NT2/D1 (cell line): ENCODE results near the gene ZNF536.

Experiments used
- SUZ12 ChIP-seq: IDR thresholded peaks from 2 replicates; pipeline ENCODE4 v1.6.1; 2011; ENCODE audit not compliant: insufficient read length, insufficient read depth; ENCODE audit errors: extremely low read depth
- YY1 ChIP-seq: IDR thresholded peaks from 2 replicates; pipeline ENCODE4 v1.6.1; 2011; ENCODE audit not compliant: insufficient read length, insufficient read depth
- ZNF274 ChIP-seq: IDR thresholded peaks from 2 replicates; pipeline ENCODE4 v1.6.1; 2011; ENCODE audit warnings: mild to moderate bottlenecking, low read depth, low read length

DNA sequence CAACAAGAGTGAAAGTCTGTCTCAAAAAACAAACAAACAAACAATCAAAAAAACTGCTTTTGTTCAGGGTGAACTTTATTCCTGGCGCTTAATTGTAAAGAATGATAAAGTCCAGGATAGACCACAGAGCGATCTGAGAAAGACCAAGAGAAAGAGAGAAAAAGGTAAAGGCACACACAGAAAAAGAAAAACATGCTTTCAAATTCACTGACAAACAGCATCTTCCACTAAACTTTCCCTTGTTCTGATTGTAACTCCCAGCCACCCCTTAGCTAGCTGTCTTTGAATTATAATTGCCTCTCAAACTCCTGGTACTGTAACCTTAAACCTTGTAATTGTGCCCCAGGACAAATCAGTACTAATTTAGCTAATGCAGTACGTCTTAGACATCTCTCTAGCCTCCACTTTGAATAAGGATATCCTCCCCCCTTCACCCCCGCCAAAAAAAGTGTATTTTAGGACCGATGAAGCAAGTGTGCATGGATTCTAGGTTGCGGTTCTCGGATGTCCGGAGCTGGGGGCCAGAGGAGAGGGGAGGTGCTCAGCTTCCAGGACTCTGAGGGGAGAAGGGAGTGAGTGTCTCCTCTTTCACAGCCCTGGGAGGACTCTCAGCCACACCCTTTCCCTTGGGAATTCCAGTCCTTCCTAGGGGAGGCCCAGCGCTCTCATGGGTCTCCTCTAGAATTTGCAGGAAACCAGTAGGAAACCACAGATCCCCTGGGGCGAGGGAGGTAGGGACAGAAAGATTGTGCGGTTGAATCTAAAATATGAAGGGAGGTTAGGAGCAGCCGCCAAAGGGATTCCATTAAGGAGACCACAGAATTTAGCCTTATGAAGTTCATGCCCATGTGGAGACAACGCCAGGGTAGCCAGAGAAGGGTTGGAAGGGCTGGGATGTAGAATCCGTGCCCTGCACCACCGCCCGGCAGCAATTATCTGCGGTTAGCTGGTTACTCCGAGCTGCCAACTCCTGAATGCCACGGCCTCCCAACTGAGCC lies 19.7 kb downstream of the ZNF536 start:
- TF ChIP-seq YY1 = no peak
- TF ChIP-seq ZNF274 = no peak
- no peak for TF ChIP-seq SUZ12
